ENCODE data around the gene SUMF1. TPM values are rescaled to one million over a fixed set of nuclear protein-coding genes. Genes with fewer than 3 reads are reported as not detected.

Gene SUMF1
- polyA plus RNA-seq, 1 donor = 44.0 TPM

GRCh38 chr3:4501437-4501836, 34.4 kb upstream of the SUMF1 start:
- DNase-seq = no peak

- no peak for DNase-seq
Measured at GRCh38 chr3:4498446-4498845, 31.4 kb upstream of the SUMF1 start.

GRCh38 chr3:4497843-4498324, 30.8 kb upstream of the SUMF1 start:
- DNase-seq = no peak

- DNase-seq = no peak
Measured at GRCh38 chr3:4497005-4497692, 30.1 kb upstream of the SUMF1 start.

GRCh38 chr3:4496087-4496452, 29.0 kb upstream of the SUMF1 start:
- no peak for DNase-seq

GRCh38 chr3:4495294-4496086, 28.4 kb upstream of the SUMF1 start:
- DNase-seq = no peak

- no peak for DNase-seq
Measured at GRCh38 chr3:4494895-4495264, 27.8 kb upstream of the SUMF1 start.

- no peak for DNase-seq
Measured at GRCh38 chr3:4493941-4494894, 27.1 kb upstream of the SUMF1 start.

- DNase-seq = peak; percentile 99
Measured at GRCh38 chr3:4493014-4493940, 26.2 kb upstream of the SUMF1 start, which contains the start of gene ITPR1. Gene ITPR1 (plus strand): TSS chr3:4493348. CDS start chr3:4516492, 23,144 bp downstream.

- no peak for DNase-seq
Measured at GRCh38 chr3:4492208-4493013, 25.3 kb upstream of the SUMF1 start.

- no peak for DNase-seq
Measured at GRCh38 chr3:4491855-4492207, 24.8 kb upstream of the SUMF1 start.

GRCh38 chr3:4478261-4478660, 11.2 kb upstream of the SUMF1 start:
- DNase-seq = no peak

- DNase-seq = no peak
Measured at GRCh38 chr3:4476496-4476895, 9.4 kb upstream of the SUMF1 start.

GRCh38 chr3:4475804-4476203, 8.7 kb upstream of the SUMF1 start:
- no peak for DNase-seq

- DNase-seq = no peak
Measured at GRCh38 chr3:4474683-4475490, 7.8 kb upstream of the SUMF1 start.

GRCh38 chr3:4472766-4473165, 5.7 kb upstream of the SUMF1 start:
- DNase-seq = no peak

GRCh38 chr3:4472312-4472711, 5.2 kb upstream of the SUMF1 start:
- DNase-seq = no peak

GRCh38 chr3:4471907-4472306, 4.8 kb upstream of the SUMF1 start:
- no peak for DNase-seq

- no peak for DNase-seq
Measured at GRCh38 chr3:4467522-4467867, 426 bp upstream of the SUMF1 start.

GRCh38 chr3:4464576-4464975, 2.5 kb downstream of the SUMF1 start:
- DNase-seq = no peak
